HG03521 (cell line): ENCODE data around the gene POGK.
A peak's percentile ranks its signal among the peaks of the same experiment; 100 is the strongest.
"Not testable (repeated sequence)": the region's sequence is repeated elsewhere in the genome, so short reads cannot be mapped to it uniquely, and the experiment has no call there.

Source experiments
- ATAC-seq: cut with Tn5 transposase; IDR thresholded peaks from one replicate; pipeline ENCODE4 v1.9.1; 2021; ENCODE audit warnings: mild to moderate bottlenecking, moderate library complexity; ENCODE audit not compliant: unreplicated experiment

POGK gene

GRCh38 chr1:166838766-166839599, at the start of gene POGK:
POGK (plus strand) TSS chr1:166839475; CDS start chr1:166840957, 1,482 bp downstream.
- peak; percentile 97 for ATAC-seq

GRCh38 chr1:166796620-166797236, 42.5 kb upstream of the POGK start:
- ATAC-seq, result no peak

GRCh38 chr1:166808952-166809351, 30.3 kb upstream of the POGK start:
- ATAC-seq, result no peak

- ATAC-seq, result no peak
Measured at GRCh38 chr1:166811691-166812090, 27.6 kb upstream of the POGK start.

- no peak for ATAC-seq
Measured at GRCh38 chr1:166813508-166814223, 25.6 kb upstream of the POGK start.

GRCh38 chr1:166814611-166815010, 24.7 kb upstream of the POGK start:
- no peak for ATAC-seq

GRCh38 chr1:166819974-166820373, 19.3 kb upstream of the POGK start:
- no peak for ATAC-seq

- no peak for ATAC-seq
Measured at GRCh38 chr1:166822385-166822784, 16.9 kb upstream of the POGK start.

- no peak for ATAC-seq
Measured at GRCh38 chr1:166827426-166827825, 11.8 kb upstream of the POGK start.

- ATAC-seq, result not testable (repeated sequence)
Measured at GRCh38 chr1:166829762-166830161, 9.5 kb upstream of the POGK start.

GRCh38 chr1:166836733-166837132, 2.5 kb upstream of the POGK start:
- ATAC-seq, result no peak

GRCh38 chr1:166839600-166840308, 479 bp downstream of the POGK start:
- ATAC-seq, result peak; percentile 36

- ATAC-seq, result no peak
Measured at GRCh38 chr1:166840309-166841274, 1.3 kb downstream of the POGK start.

- no peak for ATAC-seq
Measured at GRCh38 chr1:166843322-166843721, 4.0 kb downstream of the POGK start.

- no peak for ATAC-seq
Measured at GRCh38 chr1:166843769-166844596, 4.7 kb downstream of the POGK start.

- no peak for ATAC-seq
Measured at GRCh38 chr1:166844791-166845190, 5.5 kb downstream of the POGK start.

GRCh38 chr1:166848193-166848592, 8.9 kb downstream of the POGK start:
- ATAC-seq, result no peak

GRCh38 chr1:166849135-166849534, 9.9 kb downstream of the POGK start:
- no peak for ATAC-seq

- no peak for ATAC-seq
Measured at GRCh38 chr1:166852918-166853317, 13.6 kb downstream of the POGK start.
